K562 (cell line): ENCODE results near the gene YBX1. TPM values are rescaled to one million over a fixed set of nuclear protein-coding genes. Genes with fewer than 3 reads are reported as not detected.

Source experiments
- ATAC-seq: fragments of 200-7000 bp; cut with Tn5 transposase; 3 replicates; pipeline ENCODE4 v1.9.1; 2020; ENCODE audit warnings: moderate library complexity
- Bru-seq: library from RNA; stranded (reverse); fragments of 400-500 nt; gene quantifications from one replicate; lab custom pipeline; 2021; lab: Mats Ljungman, UMichigan
- BruChase-seq, 2 experiments: library from RNA; stranded (reverse); fragments of 400-500 nt; gene quantifications; one replicate each; lab custom pipeline; 2021; lab: Mats Ljungman, UMichigan
- BruUV-seq: library from RNA; stranded (reverse); fragments of 400-500 nt; replicated peaks from 2 replicates; lab custom pipeline; 2021; lab: Mats Ljungman, UMichigan
- CTCF ChIA-PET: fragments of 300-600 bp; formaldehyde crosslinking; extraction: SDS; loops from one replicate; lab custom pipeline; 2021; ENCODE audit warnings: low intra/inter-chr PET ratio; lab: Yijun Ruan, JAX
- POLR2A ChIA-PET: fragments of 300-600, 350-650 bp; sonication (Branson Sonifier 250); formaldehyde crosslinking; extraction: SDS; loops from one replicate; lab custom pipeline; 2021; ENCODE audit warnings: antibody characterized with exemption, inconsistent platforms; lab: Yijun Ruan, JAX
- DNase-seq, 4 experiments: peaks; one replicate each; pipeline versions ENCODE4 v3.0.0 to v3.0.0-alpha.2; 2011 to 2018; ENCODE audit warnings: low spot score in 3 of 4, mixed read lengths in 3 of 4; ENCODE audit errors: extremely low read depth in 1 of 4
- FAIRE-seq: peaks from 2 replicates; lab custom pipeline; 2011; peaks lifted over from hg19 to GRCh38; lab: Jason Lieb, UNC
- H2AFZ ChIP-seq: 2 replicates; pipeline ENCODE4 v1.6.0; 2011; ENCODE audit warnings: low read depth, low read length, control low read depth, inconsistent platforms
- H3K27ac ChIP-seq: fragments of 200-600 bp; 3 replicates; pipeline ENCODE4 v1.8.0; 2011; ENCODE audit warnings: low read depth, mild to moderate bottlenecking, control low read depth, inconsistent platforms, low read length, moderate library complexity, mixed read lengths; ENCODE audit errors: extremely low read depth
- H3K27me3 ChIP-seq, 2 experiments: fragments of 300-600 bp in 1 of 2; 2 replicates in 1 of 2; 3 replicates in 1 of 2; pipeline versions ENCODE4 v1.6.0 to v1.8.0; 2011; ENCODE audit warnings: inconsistent platforms in 2 of 2, low read length in 2 of 2, mild to moderate bottlenecking in 1 of 2, mixed read lengths in 1 of 2, moderate library complexity in 1 of 2; ENCODE audit not compliant: control insufficient read depth in 2 of 2, insufficient read depth in 2 of 2
- H3K36me3 ChIP-seq: fragments of 300-600 bp; 3 replicates; pipeline ENCODE4 v1.8.0; 2011; ENCODE audit warnings: mild to moderate bottlenecking, low read length, inconsistent platforms; ENCODE audit not compliant: control insufficient read depth, insufficient read depth
- H3K4me1 ChIP-seq, 2 experiments: fragments of 200-600 bp in 1 of 2; replicated peaks in 1 of 2; 2 replicates in 1 of 2; 3 replicates in 1 of 2; pipeline versions ENCODE4 v1.5.1 to v1.8.0; 2011; ENCODE audit warnings: inconsistent platforms in 2 of 2, low read length in 2 of 2, mild to moderate bottlenecking in 1 of 2, mixed read lengths in 1 of 2, moderate library complexity in 1 of 2; ENCODE audit not compliant: control insufficient read depth in 2 of 2, insufficient read depth in 2 of 2
- H3K4me2 ChIP-seq: 2 replicates; pipeline ENCODE4 v1.6.1; 2011; ENCODE audit warnings: low read length, control low read depth, inconsistent platforms, mixed read lengths; ENCODE audit not compliant: insufficient read depth
- H3K4me3 ChIP-seq: fragments of 200-600 bp; sonication (generic), shearing (Covaris generic); 2 replicates; pipeline ENCODE4 v1.5.1; 2016; ENCODE audit warnings: control low read depth, inconsistent platforms
- H3K79me2 ChIP-seq: fragments of 200-600 bp; 3 replicates; pipeline ENCODE4 v1.8.0; 2011; ENCODE audit warnings: low read length, inconsistent platforms; ENCODE audit not compliant: control insufficient read depth, insufficient read depth
- H3K9ac ChIP-seq, 2 experiments: 2 replicates each; pipeline versions ENCODE4 v1.6.0 to v1.6.1; 2011; ENCODE audit warnings: low read depth in 2 of 2, low read length in 2 of 2, control low read depth in 1 of 2, inconsistent platforms in 1 of 2, mild to moderate bottlenecking in 1 of 2, mixed read lengths in 1 of 2; ENCODE audit not compliant: insufficient read depth in 1 of 2
- H3K9me1 ChIP-seq: one replicate; pipeline ENCODE4 v1.6.0; 2011; ENCODE audit warnings: inconsistent platforms, mild to moderate bottlenecking, low read length, moderate library complexity; ENCODE audit not compliant: control insufficient read depth, insufficient read depth
- H3K9me3 ChIP-seq: replicated peaks from 2 replicates; pipeline ENCODE4 v1.5.1; 2011; ENCODE audit warnings: low read depth, low read length, inconsistent platforms; ENCODE audit not compliant: control insufficient read depth, insufficient read depth
- H4K20me1 ChIP-seq: replicated peaks from 2 replicates; pipeline ENCODE4 v1.6.1; 2011; ENCODE audit warnings: low read length, inconsistent platforms, mixed read lengths; ENCODE audit not compliant: control insufficient read depth, insufficient read depth
- HDAC1 ChIP-seq, 2 experiments: fragments of 450-650 bp; IDR thresholded peaks; 2 replicates each; pipeline ENCODE4 v1.6.1; 2016 to 2017; ENCODE audit warnings: inconsistent platforms in 1 of 2, mild to moderate bottlenecking in 1 of 2, moderate library complexity in 1 of 2
- NFE2L1 ChIP-seq: fragments of 450-650 bp; IDR thresholded peaks from 2 replicates; pipeline ENCODE4 v1.6.1; 2016; ENCODE audit warnings: missing genetic modification characterization, low read depth, mild to moderate bottlenecking, missing compliant biosample characterization, moderate library complexity, borderline replicate concordance
- TEAD4 ChIP-seq, 2 experiments: sonication (generic) in 1 of 2; formaldehyde crosslinking in 1 of 2; IDR thresholded peaks; 2 replicates each; pipeline versions ENCODE4 v1.6.1 to v1.8.0; 2012 to 2022; ENCODE audit warnings: borderline replicate concordance in 1 of 2, inconsistent platforms in 1 of 2, low read length in 1 of 2, mild to moderate bottlenecking in 1 of 2, missing genetic modification reagents in 1 of 2
- WGBS: fragments of 100-300 bp; shearing (Covaris generic); methylation state at CpG from one replicate; pipeline ENCODE4 v1.1.6; 2016; ENCODE audit warnings: low coverage, mixed read lengths; ENCODE audit not compliant: insufficient coverage; ENCODE audit errors: missing lambda C conversion rate; 5-methylcytosine and 5-hydroxymethylcytosine counted together
- in situ Hi-C: fragments of 300-500 bp; cut with MboI; formaldehyde crosslinking; loops from 4 replicates; pipeline ENCODE4 v1.15.0; 2018; ENCODE audit warnings: inconsistent platforms, mixed read lengths
- intact Hi-C: fragments of 100-400 bp; cut with micrococcal nuclease; formaldehyde crosslinking; loops from 2 replicates; pipeline ENCODE4 v1.14.2; 2022
- long read RNA-seq, 3 experiments: library from polyadenylated mRNA in 2 of 3; library from RNA in 1 of 3; unstranded in 2 of 3; stranded (forward) in 1 of 3; transcript quantifications; one replicate each; pipeline ENCODE4 v2.0.0, GENCODE V29; 2019 to 2022
- polyA minus RNA-seq, 3 experiments: library from RNA; depleted of rRNA, polyadenylated mRNA; stranded (reverse); fragments of >200 nt; gene quantifications; 2 replicates each; pipeline ENCODE4 v1.2.3, GENCODE V29; 2011
- polyA plus RNA-seq, 8 experiments: library from polyadenylated mRNA; depleted of rRNA in 4 of 8; stranded (reverse) in 5 of 8; unstranded in 3 of 8; fragments of >200 nt; fragmentation: Nextera tagmentation in 2 of 8; fragmentation: Illumina TruSeq in 1 of 8; extraction: Ambion mirVana in 2 of 8; extraction: Trizol in 1 of 8; gene quantifications; 2 replicates each; pipeline versions ENCODE4 v1.2.1 to v1.2.3, GENCODE V29; 2011 to 2014; ENCODE audit warnings: inconsistent platforms in 1 of 8, missing spikeins in 1 of 8
- total RNA-seq, 7 experiments: library from RNA; depleted of rRNA in 6 of 7; stranded (reverse); fragments of >200 nt in 6 of 7; fragmentation: Illumina TruSeq in 2 of 7; extraction: Trizol in 2 of 7; gene quantifications; 2 replicates each; pipeline versions ENCODE4 v1.2.1 to v1.2.3, GENCODE V29; 2011 to 2021; ENCODE audit warnings: low replicate concordance in 1 of 7
- TF ChIP-seq, protein P1 (sequence below), 2 experiments: fragments of 450-650 bp; formaldehyde crosslinking in 1 of 2; IDR thresholded peaks; 2 replicates each; pipeline versions ENCODE4 v1.4.0 to v1.6.1; 2014 to 2020; ENCODE audit warnings: mild to moderate bottlenecking in 2 of 2, borderline replicate concordance in 1 of 2, low read depth in 1 of 2

Gene YBX1
- total RNA-seq (2011; cell fraction: chromatin; rRNA removed; ENCODE audit: low replicate concordance): 47.4 and 83.8 TPM in 2 replicates
- 59.5 and 62.8 TPM in 2 replicates for total RNA-seq (2011; cell fraction: nucleolus; rRNA removed)
- 90.9 and 179 TPM in 2 replicates for total RNA-seq (2011; cell fraction: nucleoplasm; rRNA removed)
- total RNA-seq (2014; rRNA removed) (1,738 and 1,868 TPM in 2 replicates), total RNA-seq (2014; rRNA removed; fragmentation: Illumina TruSeq; extraction: Trizol) (1,262 and 1,370 TPM in 2 replicates), total RNA-seq (2015; rRNA removed; fragmentation: Illumina TruSeq; extraction: Trizol) (1,548 and 1,573 TPM in 2 replicates), total RNA-seq (2021) (1,160 and 1,216 TPM in 2 replicates), polyA plus RNA-seq (2011; rRNA removed) (411 and 825 TPM in 2 replicates), polyA plus RNA-seq (2014; fragmentation: Illumina TruSeq; extraction: Trizol) (1,646 and 1,955 TPM in 2 replicates), polyA plus RNA-seq (2014; fragmentation: Nextera tagmentation; extraction: Ambion mirVana) (100 to 1,000 TPM; 363 to 380 TPM), polyA plus RNA-seq (2014; rRNA removed) (1,176 and 1,182 TPM in 2 replicates), polyA minus RNA-seq (2011; rRNA and poly(A)+ RNA removed) (483 and 659 TPM in 2 replicates), Bru-seq, nascent RNA (percentile 99 among the genes with signal in this experiment), BruChase-seq, experiment 1, labeled RNA remaining after a 2-hour chase (percentile 100 among the genes with signal in this experiment), BruChase-seq, experiment 2, labeled RNA remaining after a 6-hour chase (percentile 99 among the genes with signal in this experiment)
- 506 and 740 TPM in 2 replicates for polyA plus RNA-seq (2011; cell fraction: cytosol; rRNA removed)
- polyA plus RNA-seq (2011; cell fraction: nucleus; rRNA removed): 320 and 421 TPM in 2 replicates
- polyA plus RNA-seq (2012): 794 and 1,429 TPM in 2 replicates
- polyA minus RNA-seq (2011; cell fraction: cytosol; rRNA and poly(A)+ RNA removed): 380 and 478 TPM in 2 replicates
- 66.0 and 120 TPM in 2 replicates for polyA minus RNA-seq (2011; cell fraction: nucleus; rRNA and poly(A)+ RNA removed)
- long read RNA-seq, experiment 1, transcript YBX1-201 (8 exons, 1,514 nt): major isoform, 527 of 913 reads
- long read RNA-seq, experiment 1, transcript YBX1-203 (7 exons, 1,524 nt): minor isoform, 20 of 913 reads
- long read RNA-seq, experiment 1, partial matches to known transcripts: 354 of 913 reads
- long read RNA-seq, experiment 1, other reads (novel, unspliced or antisense): 12 of 913 reads
- long read RNA-seq, experiment 2, transcript YBX1-201 (8 exons, 1,514 nt): major isoform, 1,151 of 1,465 reads
- long read RNA-seq, experiment 2, transcript YBX1-203 (7 exons, 1,524 nt): minor isoform, 6 of 1,465 reads
- long read RNA-seq, experiment 2, partial matches to known transcripts: 272 of 1,465 reads
- long read RNA-seq, experiment 2, other reads (novel, unspliced or antisense): 36 of 1,465 reads
- long read RNA-seq, experiment 3, transcript YBX1-203 (7 exons, 1,524 nt): minor isoform, 9 of 476 reads
- long read RNA-seq, experiment 3, transcript YBX1-201 (8 exons, 1,514 nt): major isoform, 122 of 476 reads
- long read RNA-seq, experiment 3, partial matches to known transcripts: 336 of 476 reads
- long read RNA-seq, experiment 3, other reads (novel, unspliced or antisense): 8 of 476 reads

- Histone ChIP-seq H2AFZ (peak within 1 kb of the TSS; percentile 77), H3K9me1 (peaks cover 3% of the 10 kb centered on the region), H3K27me3 (no peaks in the 10 kb centered on the region), H3K9me3 (no peaks in the 10 kb centered on the region), H3K4me2 (peak within 1 kb of the TSS; percentile 98), H3K36me3 (peaks cover 48% of the 10 kb centered on the region), H3K9ac (peak within 1 kb of the TSS; percentile 97 to 99), H4K20me1 (peaks cover 37% of the 10 kb centered on the region), H3K4me1 (peaks cover 3 to 28% of the 10 kb centered on the region in 2 experiments; a peak in 4 of 5 replicates), H3K27ac (peak within 1 kb of the TSS; percentile 95), H3K79me2 (peaks cover 71% of the 10 kb centered on the region), H3K4me3 (peak within 1 kb of the TSS; percentile 77)
- intact Hi-C loops: loop anchor here (1.0 to 10.0 kb wide), 3 partner anchors 24 to 253 kb away; partner anchors contain the start of genes C1orf50, P3H1 and PPIH
- WGBS: under 1% methylated on average over 52 of the region's 54 CpGs
- in situ Hi-C loops: no loop called here
- ATAC-seq: peak; percentile 90
- ChIA-PET CTCF (no interaction called here), POLR2A (interaction anchor here (0.6 to 8.0 kb wide), 26 partner anchors 8 to 392 kb away, joined by 3 to 72 read pairs (median 4); partner anchors contain the start of gene PPIH)
- FAIRE-seq: peak; percentile 90
- DNase-seq: peak; percentile 98 to 100 (median 99)
- no TSS peak for BruUV-seq
- TF ChIP-seq NFE2L1 (tag) (no peak), HDAC1 (IDR thresholded peaks at IDR 0.05) (peak in 1 of 2 experiments; percentile 86; a peak in 2 of 4 replicates), TEAD4 (IDR thresholded peaks at IDR 0.05; ENCODE audit: low read length) (no peak; the same call in none of the 2 replicates), TEAD4 (CRISPR knock-in tag; IDR thresholded peaks at IDR 0.05; ENCODE audit: borderline replicate concordance) (0 out of 2 replicates have a peak, but pooled peaks have one; percentile 30)
- TF ChIP-seq, protein P1, sequence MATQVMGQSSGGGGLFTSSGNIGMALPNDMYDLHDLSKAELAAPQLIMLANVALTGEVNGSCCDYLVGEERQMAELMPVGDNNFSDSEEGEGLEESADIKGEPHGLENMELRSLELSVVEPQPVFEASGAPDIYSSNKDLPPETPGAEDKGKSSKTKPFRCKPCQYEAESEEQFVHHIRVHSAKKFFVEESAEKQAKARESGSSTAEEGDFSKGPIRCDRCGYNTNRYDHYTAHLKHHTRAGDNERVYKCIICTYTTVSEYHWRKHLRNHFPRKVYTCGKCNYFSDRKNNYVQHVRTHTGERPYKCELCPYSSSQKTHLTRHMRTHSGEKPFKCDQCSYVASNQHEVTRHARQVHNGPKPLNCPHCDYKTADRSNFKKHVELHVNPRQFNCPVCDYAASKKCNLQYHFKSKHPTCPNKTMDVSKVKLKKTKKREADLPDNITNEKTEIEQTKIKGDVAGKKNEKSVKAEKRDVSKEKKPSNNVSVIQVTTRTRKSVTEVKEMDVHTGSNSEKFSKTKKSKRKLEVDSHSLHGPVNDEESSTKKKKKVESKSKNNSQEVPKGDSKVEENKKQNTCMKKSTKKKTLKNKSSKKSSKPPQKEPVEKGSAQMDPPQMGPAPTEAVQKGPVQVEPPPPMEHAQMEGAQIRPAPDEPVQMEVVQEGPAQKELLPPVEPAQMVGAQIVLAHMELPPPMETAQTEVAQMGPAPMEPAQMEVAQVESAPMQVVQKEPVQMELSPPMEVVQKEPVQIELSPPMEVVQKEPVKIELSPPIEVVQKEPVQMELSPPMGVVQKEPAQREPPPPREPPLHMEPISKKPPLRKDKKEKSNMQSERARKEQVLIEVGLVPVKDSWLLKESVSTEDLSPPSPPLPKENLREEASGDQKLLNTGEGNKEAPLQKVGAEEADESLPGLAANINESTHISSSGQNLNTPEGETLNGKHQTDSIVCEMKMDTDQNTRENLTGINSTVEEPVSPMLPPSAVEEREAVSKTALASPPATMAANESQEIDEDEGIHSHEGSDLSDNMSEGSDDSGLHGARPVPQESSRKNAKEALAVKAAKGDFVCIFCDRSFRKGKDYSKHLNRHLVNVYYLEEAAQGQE (IDR thresholded peaks at IDR 0.05; ENCODE audit: borderline replicate concordance): peak; percentile 95
- TF ChIP-seq, protein P1 (CRISPR knock-in tag; IDR thresholded peaks at IDR 0.05; ENCODE audit: low read depth): peak; percentile 72; the same call in 1 of the 2 replicates
Observed at GRCh38 chr1:42681741-42682483, at the start of gene YBX1. Gene YBX1 (plus strand): TSS chr1:42682418. CDS start chr1:42682566, 148 bp downstream.
